Gastroesophageal sphincter (tissue), 4 donors: ENCODE data around the gene FBLN1. TPM values are rescaled to one million over a fixed set of nuclear protein-coding genes. Genes with fewer than 3 reads are reported as not detected.
"Not testable (repeated sequence)": the region's sequence is repeated elsewhere in the genome, so short reads cannot be mapped to it uniquely, and the experiment has no call there.

Experiments
- ATAC-seq: fragments of 150-250 bp; one replicate; pipeline ENCODE4 v1.9.1; 2016; ENCODE audit warnings: mild to moderate bottlenecking, moderate library complexity
- H3K27ac ChIP-seq, 4 donors: fragments of 200-600 bp; sonication (generic) in 3 of 4; 1 replicate in 3 of 4; 2 replicates in 1 of 4; pipeline ENCODE4 v1.5.1; 2016 to 2019
- H3K27me3 ChIP-seq: fragments of 200-600 bp; sonication (generic); one replicate; pipeline ENCODE4 v1.5.1; 2019
- H3K36me3 ChIP-seq, 2 donors: fragments of 200-600 bp; sonication (generic); one replicate each; pipeline ENCODE4 v1.5.1; 2019; ENCODE audit warnings: control low read depth in 1 of 2
- H3K4me1 ChIP-seq, 3 donors: fragments of 200-600 bp; sonication (generic); 1 replicate in 2 of 3; 2 replicates in 1 of 3; pipeline ENCODE4 v1.5.1; 2016 to 2019; ENCODE audit warnings: control low read depth in 2 of 3
- H3K4me3 ChIP-seq, 2 donors: fragments of 200-600 bp; sonication (generic); one replicate each; pipeline ENCODE4 v1.5.1; 2019; ENCODE audit warnings: mild to moderate bottlenecking in 1 of 2, moderate library complexity in 1 of 2
- H3K9me3 ChIP-seq, 3 donors: fragments of 200-600 bp; sonication (generic); one replicate each; pipeline ENCODE4 v1.5.1; 2017 to 2019; ENCODE audit warnings: control low read depth in 2 of 3
- EP300 ChIP-seq: sonication (generic); formaldehyde crosslinking; IDR thresholded peaks from one replicate; pipeline ENCODE4 v1.6.1; 2017; ENCODE audit warnings: antibody characterized with exemption, mild to moderate bottlenecking
- POLR2A ChIP-seq, 2 donors: fragments of 450-650 bp; IDR thresholded peaks; one replicate each; pipeline ENCODE4 v1.6.1; 2017; ENCODE audit warnings: antibody characterized with exemption in 2 of 2, mild to moderate bottlenecking in 2 of 2, moderate library complexity in 1 of 2
- POLR2AphosphoS5 ChIP-seq: sonication (generic); formaldehyde crosslinking; IDR thresholded peaks from one replicate; pipeline ENCODE4 v1.6.1; 2017; ENCODE audit warnings: antibody characterized with exemption
- WGBS, 2 donors: methylation state at CpG; one replicate each; pipeline ENCODE4 v1.1.5; 2018; ENCODE audit warnings: low coverage in 1 of 2; 5-methylcytosine and 5-hydroxymethylcytosine counted together
- total RNA-seq, 4 donors: library from RNA; depleted of rRNA; stranded (reverse); fragments of >200 nt; gene quantifications; one replicate each; pipeline ENCODE4 v1.1.0, GENCODE V29; 2016
- TF ChIP-seq, protein P1 (sequence below), 4 experiments: fragments of 200-600 bp in 2 of 4; fragments of 450-650 bp in 2 of 4; sonication (generic) in 1 of 4; IDR thresholded peaks; one replicate each; pipeline ENCODE4 v1.5.1; 2017 to 2019; ENCODE audit warnings: antibody characterized with exemption in 4 of 4, mild to moderate bottlenecking in 2 of 4, moderate library complexity in 2 of 4

Gene FBLN1
- total RNA-seq, 4 donors from 2014 or later = 241 to 597 (median 382) TPM

DNA sequence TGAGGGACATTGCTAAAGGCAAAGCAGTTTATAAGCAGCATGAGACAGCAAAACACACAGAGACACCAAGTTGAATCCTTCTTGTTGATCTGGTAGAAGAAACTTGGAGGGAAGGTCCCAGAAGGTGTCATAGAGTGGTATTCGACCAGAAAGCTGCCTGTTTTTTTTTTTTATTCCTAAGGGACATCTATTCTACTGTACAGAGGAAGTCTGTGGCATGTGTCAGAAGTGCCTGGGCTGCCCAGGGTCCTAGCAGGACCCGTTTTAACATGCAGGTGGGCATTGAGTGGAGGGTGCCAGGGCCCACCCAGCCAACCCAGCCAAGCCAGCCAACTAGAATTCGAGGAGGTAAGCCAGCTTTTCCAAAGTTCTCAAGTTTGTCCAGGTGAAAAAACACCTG, 100.9 kb downstream of the FBLN1 start:
- ATAC-seq = no peak
- Histone ChIP-seq H3K4me3 (no peak overlapping the region), H3K27me3 (peaks cover 10% of the 10 kb centered on the region), H3K27ac (no peak overlapping the region), H3K4me1 (peaks cover 0 to 19% (median 0%) of the 10 kb centered on the region in 3 donors), H3K36me3 (peaks cover 0 to 12% of the 10 kb centered on the region in 2 donors), H3K9me3 (no peaks in the 10 kb centered on the region)
- TF ChIP-seq POLR2AphosphoS5 = no peak
- TF ChIP-seq, protein P1, sequence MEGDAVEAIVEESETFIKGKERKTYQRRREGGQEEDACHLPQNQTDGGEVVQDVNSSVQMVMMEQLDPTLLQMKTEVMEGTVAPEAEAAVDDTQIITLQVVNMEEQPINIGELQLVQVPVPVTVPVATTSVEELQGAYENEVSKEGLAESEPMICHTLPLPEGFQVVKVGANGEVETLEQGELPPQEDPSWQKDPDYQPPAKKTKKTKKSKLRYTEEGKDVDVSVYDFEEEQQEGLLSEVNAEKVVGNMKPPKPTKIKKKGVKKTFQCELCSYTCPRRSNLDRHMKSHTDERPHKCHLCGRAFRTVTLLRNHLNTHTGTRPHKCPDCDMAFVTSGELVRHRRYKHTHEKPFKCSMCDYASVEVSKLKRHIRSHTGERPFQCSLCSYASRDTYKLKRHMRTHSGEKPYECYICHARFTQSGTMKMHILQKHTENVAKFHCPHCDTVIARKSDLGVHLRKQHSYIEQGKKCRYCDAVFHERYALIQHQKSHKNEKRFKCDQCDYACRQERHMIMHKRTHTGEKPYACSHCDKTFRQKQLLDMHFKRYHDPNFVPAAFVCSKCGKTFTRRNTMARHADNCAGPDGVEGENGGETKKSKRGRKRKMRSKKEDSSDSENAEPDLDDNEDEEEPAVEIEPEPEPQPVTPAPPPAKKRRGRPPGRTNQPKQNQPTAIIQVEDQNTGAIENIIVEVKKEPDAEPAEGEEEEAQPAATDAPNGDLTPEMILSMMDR (IDR thresholded peaks at IDR 0.05) = no peak
- no peak for TF ChIP-seq POLR2A (IDR thresholded peaks at IDR 0.05)
- no peak for TF ChIP-seq EP300
- 29 to 72% methylated on average over 1 to 2 of the region's 3 CpGs for WGBS, 2 donors

- H3K27ac ChIP-seq = not testable (repeated sequence)
Observed at GRCh38 chr22:45608045-45608444, 105.4 kb downstream of the FBLN1 start.

GRCh38 chr22:45608763-45609180, 106.1 kb downstream of the FBLN1 start:
- H3K27ac ChIP-seq = no peak overlapping the region
- H3K27me3 ChIP-seq = no peaks in the 10 kb centered on the region
- ATAC-seq = no peak
- no peaks in the 10 kb centered on the region for H3K36me3 ChIP-seq
- no peaks in the 10 kb centered on the region for H3K4me1 ChIP-seq
- no peak for TF ChIP-seq POLR2A (IDR thresholded peaks at IDR 0.05)
- no peak for TF ChIP-seq POLR2AphosphoS5
- TF ChIP-seq, protein P1 (IDR thresholded peaks at IDR 0.05) = no peak
- no peak for TF ChIP-seq EP300
- H3K9me3 ChIP-seq = no peaks in the 10 kb centered on the region
- 64 to 67% methylated on average over 4 to 5 of the region's 8 CpGs for WGBS, 2 donors
- no peak overlapping the region for H3K4me3 ChIP-seq

More at GRCh38 chr22:45608045-45608444, 105.4 kb downstream of the FBLN1 start:
- H3K4me1 ChIP-seq, H3K4me3 ChIP-seq, H3K36me3 ChIP-seq, H3K27me3 ChIP-seq, H3K9me3 ChIP-seq: not testable (repeated sequence)
- 60% methylated on average over 8 of the region's 11 CpGs; no CpG with 5 or more reads in 1 of the 2 donors for WGBS, 2 donors
- peak; percentile 52 for ATAC-seq

- no peaks in the 10 kb centered on the region for H3K36me3 ChIP-seq
- H3K27ac ChIP-seq = peak overlapping the region in 3 of 4 donors; percentile 17 to 53 (median 36)
- peak; percentile 20 for TF ChIP-seq POLR2AphosphoS5
- TF ChIP-seq, protein P1 (IDR thresholded peaks at IDR 0.05) = no peak
- no peaks in the 10 kb centered on the region for H3K27me3 ChIP-seq
- 19 to 32% methylated on average over 5 to 10 of the region's 15 CpGs for WGBS, 2 donors
- no peaks in the 10 kb centered on the region for H3K4me1 ChIP-seq
- peak; percentile 72 for ATAC-seq
- H3K9me3 ChIP-seq = no peaks in the 10 kb centered on the region
- peak overlapping the region in 1 of 2 donors; percentile 9 for H3K4me3 ChIP-seq
Observed at GRCh38 chr22:45612451-45612901, 109.8 kb downstream of the FBLN1 start.

GRCh38 chr22:45612940-45613339, 110.3 kb downstream of the FBLN1 start:
- no peaks in the 10 kb centered on the region for H3K9me3 ChIP-seq
- ATAC-seq = peak; percentile 8
- no peaks in the 10 kb centered on the region for H3K4me1 ChIP-seq
- no peaks in the 10 kb centered on the region for H3K27me3 ChIP-seq
- peak overlapping the region in 3 of 4 donors; percentile 17 to 53 (median 36) for H3K27ac ChIP-seq
- TF ChIP-seq, protein P1 (IDR thresholded peaks at IDR 0.05) = no peak
- no peak for TF ChIP-seq EP300
- TF ChIP-seq POLR2A (IDR thresholded peaks at IDR 0.05) = no peak
- no peak for TF ChIP-seq POLR2AphosphoS5
- WGBS, 2 donors = 30 to 43% methylated on average over 2 to 3 of the region's 15 CpGs
- H3K4me3 ChIP-seq = peak overlapping the region in 1 of 2 donors; percentile 9
- no peaks in the 10 kb centered on the region for H3K36me3 ChIP-seq
